NOMO-1 (cell line): ENCODE data around the gene C2CD2.
"Not testable (repeated sequence)": the region's sequence is repeated elsewhere in the genome, so short reads cannot be mapped to it uniquely, and the experiment has no call there.

Experiments
- DNase-seq, 2 experiments: peaks; one replicate each; lab custom pipeline; 2025; ENCODE audit not compliant: unreplicated experiment in 2 of 2; lab: John Stamatoyannopoulos, UW

C2CD2 gene

GRCh38 chr21:41953831-41954653 is at the start of gene C2CD2:
Gene C2CD2, minus strand, starts transcription at chr21:41954018. Its CDS starts 370 bp downstream, at chr21:41953648.
- peak; percentile 47 to 73 for DNase-seq

- DNase-seq, result no peak
These were observed 49.2 kb upstream of the C2CD2 start for GRCh38 chr21:42003051-42003461.

GRCh38 chr21:42002421-42002958 is 48.7 kb upstream of the C2CD2 start:
- DNase-seq, result no peak

- DNase-seq, result no peak
These were observed 48.0 kb upstream of the C2CD2 start for GRCh38 chr21:42001781-42002180.

- no peak for DNase-seq
These were observed 47.1 kb upstream of the C2CD2 start for GRCh38 chr21:42000908-42001307.

GRCh38 chr21:41997657-41998056 is 43.8 kb upstream of the C2CD2 start:
- DNase-seq, result no peak

- no peak for DNase-seq
These were observed 41.8 kb upstream of the C2CD2 start for GRCh38 chr21:41995577-41995976.

- DNase-seq, result not testable (repeated sequence)
These were observed 40.8 kb upstream of the C2CD2 start for GRCh38 chr21:41994613-41995012.

- DNase-seq, result no peak
These were observed 39.9 kb upstream of the C2CD2 start for GRCh38 chr21:41993744-41994143.

- no peak for DNase-seq
These were observed 38.8 kb upstream of the C2CD2 start for GRCh38 chr21:41992576-41992975.

- DNase-seq, result no peak
These were observed 37.8 kb upstream of the C2CD2 start for GRCh38 chr21:41991659-41992058.

- DNase-seq, result no peak
These were observed 35.9 kb upstream of the C2CD2 start for GRCh38 chr21:41989698-41990097.

GRCh38 chr21:41987310-41987709 is 33.5 kb upstream of the C2CD2 start:
- no peak for DNase-seq

- DNase-seq, result no peak
These were observed 32.0 kb upstream of the C2CD2 start for GRCh38 chr21:41985662-41986416.

GRCh38 chr21:41983229-41983628 is 29.4 kb upstream of the C2CD2 start:
- no peak for DNase-seq

- DNase-seq, result no peak
These were observed 26.7 kb upstream of the C2CD2 start for GRCh38 chr21:41980561-41980960.

- DNase-seq, result no peak
These were observed 26.0 kb upstream of the C2CD2 start for GRCh38 chr21:41979751-41980369.

GRCh38 chr21:41979335-41979734 is 25.5 kb upstream of the C2CD2 start:
- DNase-seq, result no peak

- no peak for DNase-seq
These were observed 23.5 kb upstream of the C2CD2 start for GRCh38 chr21:41977034-41977950.

- no peak for DNase-seq
These were observed 22.8 kb upstream of the C2CD2 start for GRCh38 chr21:41976611-41977010.
